HEK293T (cell line): Measurements from ENCODE around the gene STAT4.

Source experiments
- ELF4 ChIP-seq: fragments of 450-650 bp; IDR thresholded peaks from 2 replicates; pipeline ENCODE4 v1.6.1; 2017; ENCODE audit warnings: antibody characterized with exemption
- FOXA1 ChIP-seq: fragments of 450-650 bp; IDR thresholded peaks from 2 replicates; pipeline ENCODE4 v1.6.1; 2016; ENCODE audit warnings: mild to moderate bottlenecking
- ZNF384 ChIP-seq: fragments of 450-650 bp; IDR thresholded peaks from 2 replicates; pipeline ENCODE4 v1.6.1; 2016

- no peak for TF ChIP-seq ELF4
- no peak for TF ChIP-seq ZNF384
- TF ChIP-seq FOXA1: no peak
Measured at GRCh38 chr2:190987938-190988337, 162.9 kb downstream of the STAT4 start.
